Keratinocyte (primary cell): Measurements from ENCODE around the gene DDX20. TPM values are rescaled to one million over a fixed set of nuclear protein-coding genes. Genes with fewer than 3 reads are reported as not detected.

ENCODE experiments used
- DNase-seq: peaks from one replicate; pipeline ENCODE4 v3.0.0-alpha.2; 2011; ENCODE audit warnings: low read depth, missing footprints, low spot score
- FAIRE-seq: peaks from 2 replicates; lab custom pipeline; 2011; peaks lifted over from hg19 to GRCh38; lab: Jason Lieb, UNC
- H2AFZ ChIP-seq: 2 replicates; pipeline ENCODE4 v1.6.0; 2012; ENCODE audit warnings: low read length, control low read depth, inconsistent platforms; ENCODE audit not compliant: control insufficient read depth
- H3K27ac ChIP-seq: 2 replicates; pipeline ENCODE4 v1.5.1; 2011; ENCODE audit warnings: low read length; ENCODE audit not compliant: control insufficient read depth, insufficient read depth
- H3K27me3 ChIP-seq: 3 replicates; pipeline ENCODE4 v1.6.0; 2011; ENCODE audit warnings: low read length; ENCODE audit not compliant: control insufficient read depth, insufficient read depth; ENCODE audit errors: extremely low read depth
- H3K36me3 ChIP-seq, 2 experiments: 2 replicates in 1 of 2; 3 replicates in 1 of 2; pipeline ENCODE4 v1.5.1; 2011; ENCODE audit warnings: low read length in 2 of 2, mild to moderate bottlenecking in 1 of 2; ENCODE audit not compliant: control insufficient read depth in 2 of 2, insufficient read depth in 2 of 2; ENCODE audit errors: extremely low read depth in 1 of 2
- H3K4me1 ChIP-seq: 3 replicates; pipeline ENCODE4 v1.5.1; 2011; ENCODE audit warnings: low read length; ENCODE audit not compliant: control insufficient read depth, insufficient read depth; ENCODE audit errors: extremely low read depth
- H3K4me2 ChIP-seq: 3 replicates; pipeline ENCODE4 v1.6.0; 2011; ENCODE audit warnings: low read depth, low read length; ENCODE audit not compliant: control insufficient read depth, insufficient read depth; ENCODE audit errors: extremely low read depth
- H3K4me3 ChIP-seq, 3 experiments: fragments of 200-600 bp in 1 of 3; sonication (generic) in 1 of 3; 2 replicates in 2 of 3; 3 replicates in 1 of 3; pipeline ENCODE4 v1.5.1; 2011 to 2016; ENCODE audit warnings: low read length in 3 of 3, mild to moderate bottlenecking in 3 of 3, control low read depth in 2 of 3, inconsistent platforms in 1 of 3, low read depth in 1 of 3, mixed read lengths in 1 of 3, mixed run types in 1 of 3, moderate library complexity in 1 of 3; ENCODE audit not compliant: control insufficient read depth in 2 of 3, insufficient read depth in 2 of 3; ENCODE audit errors: extremely low read depth in 1 of 3
- H3K79me2 ChIP-seq: 2 replicates; pipeline ENCODE4 v1.6.0; 2012; ENCODE audit warnings: low read length; ENCODE audit not compliant: control insufficient read depth, insufficient read depth
- H3K9ac ChIP-seq: 3 replicates; pipeline ENCODE4 v1.6.0; 2011; ENCODE audit warnings: low read length; ENCODE audit not compliant: control insufficient read depth, insufficient read depth; ENCODE audit errors: extremely low read depth
- H3K9me1 ChIP-seq: 3 replicates; pipeline ENCODE4 v1.6.0; 2011; ENCODE audit warnings: low read length; ENCODE audit not compliant: control insufficient read depth, insufficient read depth; ENCODE audit errors: extremely low read depth
- H3K9me3 ChIP-seq: 2 replicates; pipeline ENCODE4 v1.5.1; 2012; ENCODE audit warnings: low read depth, low read length; ENCODE audit not compliant: control insufficient read depth
- H4K20me1 ChIP-seq: 3 replicates; pipeline ENCODE4 v1.6.0; 2011; ENCODE audit warnings: low read length; ENCODE audit not compliant: control insufficient read depth, insufficient read depth; ENCODE audit errors: extremely low read depth
- CTCF ChIP-seq, 3 experiments: IDR thresholded peaks in 1 of 3; conservative IDR thresholded peaks in 1 of 3; optimal IDR thresholded peaks in 1 of 3; 2 replicates in 2 of 3; 3 replicates in 1 of 3; pipeline versions ENCODE3 to v1.5.1; 2011; ENCODE audit warnings: low read length in 3 of 3, mild to moderate bottlenecking in 3 of 3, moderate library complexity in 2 of 3, control low read depth in 1 of 3, inconsistent platforms in 1 of 3; ENCODE audit not compliant: insufficient read depth in 2 of 3; ENCODE audit errors: extremely low read depth in 1 of 3
- EZH2 ChIP-seq: IDR thresholded peaks from one replicate; pipeline ENCODE4 v1.6.1; 2012; ENCODE audit warnings: inconsistent platforms, mild to moderate bottlenecking, low read length, moderate library complexity
- dilution Hi-C: fragments of 300-500 bp; cut with MboI; formaldehyde crosslinking; loops from one replicate; pipeline ENCODE4 v1.7.0; 2020; ENCODE audit warnings: low sequenced_read_pairs; ENCODE audit not compliant: extremely low pct_ligation_motif_present
- polyA plus RNA-seq, 5 experiments: library from polyadenylated mRNA; depleted of rRNA in 3 of 5; stranded (reverse) in 3 of 5; stranded (forward) in 1 of 5; unstranded in 1 of 5; fragments of >200 nt; gene quantifications; 1 replicate in 1 of 5; 2 replicates in 3 of 5; 3 replicates in 1 of 5; pipeline versions ENCODE4 v1.2.1 to v1.2.3, GENCODE V29; 2011 to 2012; ENCODE audit warnings: missing spikeins in 2 of 5, low read depth in 1 of 5, low replicate concordance in 1 of 5

The DDX20 gene
- polyA plus RNA-seq, 1 donor (not counting 4 experiments of a cell fraction or from before 2014, with no cell fraction given), result 14.8 TPM

- H4K20me1 ChIP-seq, result no peaks in the 10 kb centered on the region
- peak overlapping the region; percentile 93 for H3K9ac ChIP-seq
- TF ChIP-seq CTCF (optimal IDR thresholded peaks at IDR 0.05 in 1 of 3, IDR thresholded peaks at IDR 0.05 in 1 of 3, conservative IDR thresholded peaks at IDR 0.05 in 1 of 3; ENCODE audit: extremely low read depth in 1 of 3, insufficient read depth in 2 of 3, low read length in 3 of 3) (no peak), EZH2 (no peak)
- H3K27me3 ChIP-seq, result no peaks in the 10 kb centered on the region
- no peak for DNase-seq
- H3K4me3 ChIP-seq, result peak overlapping the region; percentile 87 to 98 (median 90)
- peaks cover 0 to 5% of the 10 kb centered on the region in 2 experiments for H3K36me3 ChIP-seq
- H2AFZ ChIP-seq, result peak overlapping the region; percentile 94
- no peaks in the 10 kb centered on the region for H3K9me3 ChIP-seq
- no peaks in the 10 kb centered on the region for H3K9me1 ChIP-seq
- peaks cover 16% of the 10 kb centered on the region for H3K4me1 ChIP-seq
- peak overlapping the region; percentile 91 for H3K4me2 ChIP-seq
- dilution Hi-C loops, result no loop called here
- H3K27ac ChIP-seq, result peak overlapping the region; percentile 93
- peaks cover 23% of the 10 kb centered on the region for H3K79me2 ChIP-seq
- FAIRE-seq, result no peak
Observed at GRCh38 chr1:111756124-111756513, 418 bp downstream of the DDX20 start.

- FAIRE-seq (no peak), DNase-seq (no peak)
- no peaks in the 10 kb centered on the region for H4K20me1 ChIP-seq
- peaks cover 8 to 9% of the 10 kb centered on the region in 2 experiments for H3K36me3 ChIP-seq
- peaks cover 23% of the 10 kb centered on the region for H3K79me2 ChIP-seq
- H3K4me3 ChIP-seq, result no peak overlapping the region
- no peak overlapping the region for H3K27ac ChIP-seq
- no peaks in the 10 kb centered on the region for H3K9me3 ChIP-seq
- no peak for TF ChIP-seq CTCF (optimal IDR thresholded peaks at IDR 0.05 in 1 of 3, IDR thresholded peaks at IDR 0.05 in 1 of 3, conservative IDR thresholded peaks at IDR 0.05 in 1 of 3; ENCODE audit: extremely low read depth in 1 of 3, insufficient read depth in 2 of 3, low read length in 3 of 3)
- no peak for TF ChIP-seq EZH2
- peaks cover 16% of the 10 kb centered on the region for H3K4me1 ChIP-seq
- H3K9me1 ChIP-seq, result no peaks in the 10 kb centered on the region
- no peak overlapping the region for H2AFZ ChIP-seq
- H3K4me2 ChIP-seq, result no peak overlapping the region
- dilution Hi-C loops, result no loop called here
- H3K27me3 ChIP-seq, result no peaks in the 10 kb centered on the region
- H3K9ac ChIP-seq, result no peak overlapping the region
Observed at GRCh38 chr1:111758373-111758772, 2.7 kb downstream of the DDX20 start.
